Mammary epithelial cell (primary cell): ENCODE measurements around the gene MTARC1.

Source experiments
- EZH2 ChIP-seq: IDR thresholded peaks from 2 replicates; pipeline ENCODE4 v1.6.1; 2012; ENCODE audit warnings: low read length, inconsistent platforms, borderline replicate concordance
- TF ChIP-seq, protein P1 (sequence below), 2 donors: IDR thresholded peaks in 1 of 2; conservative IDR thresholded peaks in 1 of 2; 2 replicates each; pipeline ENCODE4 v1.5.1; 2011 to 2012; ENCODE audit warnings: inconsistent platforms in 2 of 2, low read length in 2 of 2, mild to moderate bottlenecking in 2 of 2, control low read depth in 1 of 2, low read depth in 1 of 2; ENCODE audit not compliant: insufficient read depth in 1 of 2; ENCODE audit errors: extremely low read depth in 1 of 2

DNA sequence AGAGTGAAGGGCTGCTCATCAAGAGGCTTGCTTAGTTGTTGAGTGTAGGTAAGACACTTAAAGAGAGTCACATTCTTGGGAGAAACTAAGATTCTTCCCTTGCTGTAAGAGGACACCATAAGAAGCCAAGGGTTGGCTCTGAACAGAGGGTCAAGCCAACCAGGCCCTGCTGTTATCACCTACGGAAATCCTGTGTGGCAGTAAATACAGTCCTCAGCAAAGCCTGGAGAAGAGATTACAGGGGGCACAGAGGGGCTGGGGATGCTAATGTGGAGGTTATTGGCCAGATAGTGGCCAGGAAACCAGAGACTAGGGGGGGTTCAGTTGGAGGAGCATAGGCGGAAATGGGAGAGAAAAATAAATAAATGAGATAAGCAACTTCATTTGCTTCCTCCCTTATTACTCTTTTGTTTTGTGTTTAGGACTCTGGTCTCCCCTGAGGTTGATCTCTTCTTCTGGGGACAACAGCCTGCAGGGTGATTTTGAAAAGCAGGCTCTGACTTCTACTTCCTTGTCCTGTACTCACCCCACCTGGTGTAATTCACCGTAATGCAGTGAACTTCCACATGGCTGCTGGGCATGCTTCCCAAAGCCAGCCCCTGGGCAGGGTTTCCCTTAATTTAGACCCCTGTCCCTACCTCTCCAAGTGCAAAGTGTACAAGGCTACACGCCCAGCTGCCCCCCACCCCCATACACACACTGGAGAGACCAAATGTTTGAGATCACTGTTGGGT is 40.9 kb downstream of the MTARC1 start:
- TF ChIP-seq, protein P1, sequence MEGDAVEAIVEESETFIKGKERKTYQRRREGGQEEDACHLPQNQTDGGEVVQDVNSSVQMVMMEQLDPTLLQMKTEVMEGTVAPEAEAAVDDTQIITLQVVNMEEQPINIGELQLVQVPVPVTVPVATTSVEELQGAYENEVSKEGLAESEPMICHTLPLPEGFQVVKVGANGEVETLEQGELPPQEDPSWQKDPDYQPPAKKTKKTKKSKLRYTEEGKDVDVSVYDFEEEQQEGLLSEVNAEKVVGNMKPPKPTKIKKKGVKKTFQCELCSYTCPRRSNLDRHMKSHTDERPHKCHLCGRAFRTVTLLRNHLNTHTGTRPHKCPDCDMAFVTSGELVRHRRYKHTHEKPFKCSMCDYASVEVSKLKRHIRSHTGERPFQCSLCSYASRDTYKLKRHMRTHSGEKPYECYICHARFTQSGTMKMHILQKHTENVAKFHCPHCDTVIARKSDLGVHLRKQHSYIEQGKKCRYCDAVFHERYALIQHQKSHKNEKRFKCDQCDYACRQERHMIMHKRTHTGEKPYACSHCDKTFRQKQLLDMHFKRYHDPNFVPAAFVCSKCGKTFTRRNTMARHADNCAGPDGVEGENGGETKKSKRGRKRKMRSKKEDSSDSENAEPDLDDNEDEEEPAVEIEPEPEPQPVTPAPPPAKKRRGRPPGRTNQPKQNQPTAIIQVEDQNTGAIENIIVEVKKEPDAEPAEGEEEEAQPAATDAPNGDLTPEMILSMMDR (conservative IDR thresholded peaks at IDR 0.05 in 1 of 2, IDR thresholded peaks at IDR 0.05 in 1 of 2; ENCODE audit: extremely low read depth in 1 of 2, insufficient read depth in 1 of 2, low read depth in 1 of 2, low read length in 2 of 2), result no peak
- TF ChIP-seq EZH2, result no peak
